HG03460 (cell line): ENCODE measurements around the gene AADACL3.

Experiments used
- ATAC-seq: cut with Tn5 transposase; IDR thresholded peaks from one replicate; pipeline ENCODE4 v1.9.1; 2021; ENCODE audit not compliant: unreplicated experiment

The AADACL3 gene

GRCh38 chr1:12763479-12763878 is 47.6 kb downstream of the AADACL3 start:
- ATAC-seq: no peak

GRCh38 chr1:12764016-12764415 is 48.1 kb downstream of the AADACL3 start:
- no peak for ATAC-seq

GRCh38 chr1:12769031-12769430 is 53.1 kb downstream of the AADACL3 start:
- no peak for ATAC-seq

- no peak for ATAC-seq
Measured at GRCh38 chr1:12769976-12770505, 54.1 kb downstream of the AADACL3 start.

GRCh38 chr1:12770620-12771019 is 54.7 kb downstream of the AADACL3 start:
- no peak for ATAC-seq

- no peak for ATAC-seq
Measured at GRCh38 chr1:12771186-12771585, 55.3 kb downstream of the AADACL3 start.

- no peak for ATAC-seq
Measured at GRCh38 chr1:12772520-12772919, 56.6 kb downstream of the AADACL3 start.

- ATAC-seq: no peak
Measured at GRCh38 chr1:12773438-12773837, 57.5 kb downstream of the AADACL3 start, which contains the start of gene PRAMEF12. Gene PRAMEF12, plus strand, starts transcription at chr1:12773738. Its CDS starts 1,130 bp downstream, at chr1:12774868.

- no peak for ATAC-seq
Measured at GRCh38 chr1:12774801-12775345, 59.0 kb downstream of the AADACL3 start.

- ATAC-seq: no peak
Measured at GRCh38 chr1:12775443-12775842, 59.5 kb downstream of the AADACL3 start.

GRCh38 chr1:12776801-12777557 is 61.1 kb downstream of the AADACL3 start:
- ATAC-seq: no peak
